GM12878 (cell line): Measurements from ENCODE around the gene PDE8B. TPM values are rescaled to one million over a fixed set of nuclear protein-coding genes. Genes with fewer than 3 reads are reported as not detected.

Experiments used
- ATF3 ChIP-seq: IDR thresholded peaks from 2 replicates; pipeline ENCODE4 v1.6.1; 2011; ENCODE audit warnings: low read depth, mild to moderate bottlenecking, low read length, moderate library complexity, borderline replicate concordance; ENCODE audit errors: extremely low read depth
- FOS ChIP-seq: IDR thresholded peaks from 3 replicates; pipeline ENCODE4 v1.6.1; 2011; ENCODE audit warnings: borderline replicate concordance; ENCODE audit not compliant: insufficient read length; ENCODE audit errors: extremely low read depth
- GATAD2B ChIP-seq: fragments of 450-650 bp; conservative IDR thresholded peaks from 2 replicates; pipeline ENCODE4 v1.6.1; 2017; ENCODE audit warnings: low read depth, mild to moderate bottlenecking, moderate library complexity
- MYC ChIP-seq: IDR thresholded peaks from 2 replicates; pipeline ENCODE4 v1.6.1; 2011; ENCODE audit warnings: mild to moderate bottlenecking, low read length, moderate library complexity, inconsistent platforms; ENCODE audit not compliant: insufficient read depth, insufficient replicate concordance, insufficient read length, severe bottlenecking
- SPI1 ChIP-seq: IDR thresholded peaks from 2 replicates; pipeline ENCODE4 v1.6.1; 2011; ENCODE audit warnings: low read depth, mild to moderate bottlenecking, low read length, moderate library complexity, borderline replicate concordance; ENCODE audit not compliant: insufficient read depth
- TAF1 ChIP-seq: IDR thresholded peaks from 2 replicates; pipeline ENCODE4 v1.6.1; 2011; ENCODE audit warnings: mild to moderate bottlenecking, low read depth, low read length, borderline replicate concordance
- ZBED1 ChIP-seq: IDR thresholded peaks from 2 replicates; pipeline ENCODE4 v1.6.1; 2016; ENCODE audit warnings: borderline replicate concordance
- ZBTB40 ChIP-seq: fragments of 450-650 bp; IDR thresholded peaks from 2 replicates; pipeline ENCODE4 v1.6.1; 2016; ENCODE audit warnings: mild to moderate bottlenecking, moderate library complexity, borderline replicate concordance
- ZNF687 ChIP-seq: fragments of 450-650 bp; IDR thresholded peaks from 2 replicates; pipeline ENCODE4 v1.6.1; 2017; ENCODE audit warnings: mild to moderate bottlenecking, moderate library complexity
- polyA plus RNA-seq, 11 experiments: library from polyadenylated mRNA; depleted of rRNA in 4 of 11; unstranded in 6 of 11; stranded (reverse) in 5 of 11; fragments of >200 nt; fragmentation: Nextera tagmentation in 4 of 11; fragmentation: Illumina TruSeq in 1 of 11; extraction: Ambion mirVana in 4 of 11; extraction: Trizol in 1 of 11; gene quantifications; 1 replicate in 1 of 11; 2 replicates in 10 of 11; pipeline versions ENCODE4 v1.2.1 to v1.2.3, GENCODE V29; 2011 to 2016; ENCODE audit warnings: inconsistent platforms in 2 of 11, missing spikeins in 2 of 11, low read depth in 1 of 11
- total RNA-seq, 4 experiments: library from RNA; depleted of rRNA in 3 of 4; stranded (reverse); fragments of >200 nt in 3 of 4; fragmentation: Illumina TruSeq in 1 of 4; extraction: Trizol in 1 of 4; gene quantifications; 2 replicates each; pipeline versions ENCODE4 v1.2.1 to v1.2.3, GENCODE V29; 2013 to 2021

The PDE8B gene
- total and polyA plus RNA-seq, 10 of the 15 experiments (the other 5 are each of a cell fraction or from before 2014, with no cell fraction given) = 0.03 to 0.44 (median 0.20) TPM; not detected in 3

DNA sequence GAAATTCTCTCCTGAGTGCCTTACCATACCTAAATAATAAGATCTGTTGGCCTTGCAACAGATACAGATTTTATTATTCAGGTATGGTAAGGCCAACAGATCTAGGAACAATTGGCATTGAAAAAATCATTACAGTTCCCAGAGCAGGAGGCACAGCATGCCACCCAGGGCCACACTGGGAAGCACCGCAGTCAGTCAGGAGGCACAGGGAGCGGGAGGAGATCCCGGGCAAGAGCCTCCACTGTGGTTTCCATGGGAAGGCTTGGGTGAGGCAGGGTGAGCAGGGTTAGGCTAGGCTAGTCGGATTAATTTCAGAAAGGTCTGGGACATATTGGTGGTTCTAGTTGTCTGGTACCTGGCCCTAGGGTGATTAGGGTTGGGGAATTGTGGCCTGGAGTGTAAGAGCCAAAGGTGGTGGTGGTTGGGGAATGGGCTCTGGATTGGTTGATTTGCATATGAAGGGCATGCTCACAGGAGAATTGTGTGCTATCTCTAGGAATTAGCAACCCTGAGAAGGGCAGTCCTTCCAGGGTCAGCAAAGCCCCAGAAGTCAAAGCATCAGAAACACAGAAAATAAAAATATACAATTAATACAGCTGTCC lies 111.4 kb downstream of the PDE8B start (continued):
- TF ChIP-seq FOS = no peak
- TF ChIP-seq TAF1 = no peak
- no peak for TF ChIP-seq GATAD2B
- TF ChIP-seq ZBTB40 = no peak
- TF ChIP-seq SPI1 = no peak
- TF ChIP-seq ZBED1 = no peak
- no peak for TF ChIP-seq MYC
- TF ChIP-seq ATF3 = no peak
- TF ChIP-seq ZNF687 = no peak
